Measurements from ENCODE around the gene RFX1.
"Not testable (repeated sequence)": the region's sequence is repeated elsewhere in the genome, so short reads cannot be mapped to it uniquely, and the experiment has no call there.

- TF ChIP-seq CTCF (IDR thresholded peaks at IDR 0.05; ENCODE audit: low read length); EZH2phosphoT487 (IDR thresholded peaks at IDR 0.05; ENCODE audit: low read length); EZH2 (optimal IDR thresholded peaks at IDR 0.05; ENCODE audit: low read depth, low read length): not testable (repeated sequence)
These were observed 32.6 kb downstream of the RFX1 start for GRCh38 chr19:13973479-13973878.

All from MM.1S (cell line).